SK-N-SH (cell line): ENCODE measurements around the gene FBXO44. TPM values are rescaled to one million over a fixed set of nuclear protein-coding genes. Genes with fewer than 3 reads are reported as not detected.

Experiments
- CTCF ChIA-PET: fragments of 300-600, 350-600 bp; formaldehyde crosslinking; extraction: SDS; loops from one replicate; lab custom pipeline; 2021; lab: Yijun Ruan, JAX
- POLR2A ChIA-PET: fragments of 350-600 bp; sonication (Branson Sonifier 250); formaldehyde crosslinking; extraction: SDS; loops from one replicate; lab custom pipeline; 2020; ENCODE audit warnings: antibody characterized with exemption, inconsistent platforms; lab: Yijun Ruan, JAX
- DNase-seq: peaks from one replicate; pipeline ENCODE4 v3.0.0; 2012
- H2AFZ ChIP-seq: fragments of 200-600 bp; sonication (generic); 2 replicates; pipeline ENCODE4 v1.8.1; 2016; ENCODE audit warnings: antibody characterized with exemption, mild to moderate bottlenecking, low read depth
- H3F3A ChIP-seq: fragments of 200-600 bp; sonication (generic); replicated peaks from 2 replicates; pipeline ENCODE3; 2016; ENCODE audit warnings: antibody characterized with exemption, mild to moderate bottlenecking; ENCODE audit not compliant: insufficient read depth
- H3K27ac ChIP-seq, 2 experiments: fragments of 200-500 bp in 1 of 2; fragments of 200-600 bp in 1 of 2; sonication (Bioruptor generic) in 1 of 2; sonication (generic), shearing (Covaris generic) in 1 of 2; 2 replicates each; pipeline versions ENCODE4 v1.5.1 to v1.6.1; 2014 to 2016; ENCODE audit warnings: low read depth in 2 of 2, inconsistent platforms in 1 of 2, low read length in 1 of 2, mild to moderate bottlenecking in 1 of 2, mixed read lengths in 1 of 2
- H3K27me3 ChIP-seq: fragments of 200-600 bp; sonication (generic), shearing (Covaris generic); 2 replicates; pipeline ENCODE4 v1.6.1; 2016; ENCODE audit warnings: mixed run types; ENCODE audit not compliant: insufficient read depth
- H3K36me3 ChIP-seq, 2 experiments: fragments of 200-500 bp in 1 of 2; fragments of 200-600 bp in 1 of 2; sonication (Bioruptor generic) in 1 of 2; sonication (generic) in 1 of 2; replicated peaks in 1 of 2; 2 replicates each; pipeline versions ENCODE3 to v1.5.1; 2014 to 2016; ENCODE audit warnings: low read length in 1 of 2, mild to moderate bottlenecking in 1 of 2; ENCODE audit not compliant: insufficient read depth in 2 of 2, control insufficient read depth in 1 of 2
- H3K4me1 ChIP-seq, 2 experiments: fragments of 200-500 bp in 1 of 2; fragments of 200-600 bp in 1 of 2; sonication (Bioruptor generic) in 1 of 2; sonication (generic), shearing (Covaris generic) in 1 of 2; 2 replicates each; pipeline versions ENCODE4 v1.5.1 to v1.6.1; 2014 to 2016; ENCODE audit warnings: low read depth in 1 of 2, low read length in 1 of 2, mixed run types in 1 of 2; ENCODE audit not compliant: insufficient read depth in 2 of 2, control insufficient read depth in 1 of 2
- H3K4me2 ChIP-seq: fragments of 200-600 bp; sonication (generic), shearing (Covaris generic); 2 replicates; pipeline ENCODE4 v1.6.1; 2017; ENCODE audit warnings: mixed run types
- H3K4me3 ChIP-seq, 2 experiments: fragments of 200-500 bp in 1 of 2; fragments of 200-600 bp in 1 of 2; sonication (Bioruptor generic) in 1 of 2; sonication (generic), shearing (Covaris generic) in 1 of 2; 2 replicates each; pipeline versions ENCODE4 v1.5.1 to v1.8.1; 2014 to 2016; ENCODE audit warnings: low read depth in 2 of 2, inconsistent platforms in 1 of 2, low read length in 1 of 2, mild to moderate bottlenecking in 1 of 2, mixed read lengths in 1 of 2, moderate library complexity in 1 of 2
- H3K79me2 ChIP-seq: fragments of 200-600 bp; sonication (generic); 2 replicates; pipeline ENCODE4 v1.8.1; 2017; ENCODE audit warnings: mild to moderate bottlenecking; ENCODE audit not compliant: insufficient read depth
- H3K9ac ChIP-seq: fragments of 200-600 bp; sonication (generic); 2 replicates; pipeline ENCODE4 v1.6.1; 2017; ENCODE audit warnings: mixed run types
- H3K9me2 ChIP-seq: fragments of 200-600 bp; sonication (generic); 2 replicates; pipeline ENCODE4 v1.6.1; 2017; ENCODE audit warnings: mixed run types
- H3K9me3 ChIP-seq: fragments of 200-600 bp; sonication (generic); 2 replicates; pipeline ENCODE4 v1.6.1; 2017; ENCODE audit warnings: mixed run types, mild to moderate bottlenecking, moderate library complexity
- H4K20me1 ChIP-seq: fragments of 200-600 bp; sonication (generic); 2 replicates; pipeline ENCODE4 v1.6.1; 2017; ENCODE audit warnings: mild to moderate bottlenecking, mixed run types; ENCODE audit not compliant: insufficient read depth
- ELF1 ChIP-seq: IDR thresholded peaks from 2 replicates; pipeline ENCODE4 v1.4.0; 2012
- FOXJ3 ChIP-seq: sonication (generic); formaldehyde crosslinking; IDR thresholded peaks from 2 replicates; pipeline ENCODE4 v1.5.1; 2020; ENCODE audit warnings: mild to moderate bottlenecking, missing genetic modification reagents
- FOXM1 ChIP-seq: IDR thresholded peaks from 2 replicates; pipeline ENCODE4 v1.4.0; 2012; ENCODE audit warnings: low read depth, mild to moderate bottlenecking
- GABPA ChIP-seq: IDR thresholded peaks from 2 replicates; pipeline ENCODE4 v1.4.0; 2012; ENCODE audit warnings: low read depth, mild to moderate bottlenecking
- JUND ChIP-seq: IDR thresholded peaks from 2 replicates; pipeline ENCODE4 v1.4.0; 2012
- MEF2A ChIP-seq: IDR thresholded peaks from 2 replicates; pipeline ENCODE4 v1.4.0; 2012; ENCODE audit warnings: low read depth, borderline replicate concordance
- MXI1 ChIP-seq: IDR thresholded peaks from 2 replicates; pipeline ENCODE4 v1.6.1; 2012; ENCODE audit warnings: mild to moderate bottlenecking, low read depth, low read length, improper control_type of control experiment
- NRF1 ChIP-seq: IDR thresholded peaks from 2 replicates; pipeline ENCODE4 v1.6.1; 2012; ENCODE audit warnings: low read depth, mild to moderate bottlenecking, low read length
- POLR2AphosphoS5 ChIP-seq: IDR thresholded peaks from 2 replicates; pipeline ENCODE4 v1.6.1; 2012; ENCODE audit warnings: low read depth, low read length
- RCOR1 ChIP-seq: fragments of 150-350 bp; IDR thresholded peaks from 2 replicates; pipeline ENCODE4 v1.6.1; 2017; ENCODE audit warnings: antibody characterized with exemption, low read length
- RFX5 ChIP-seq: IDR thresholded peaks from 2 replicates; pipeline ENCODE4 v1.6.1; 2012; ENCODE audit warnings: mild to moderate bottlenecking, improper control_type of control experiment, low read length
- SIN3A ChIP-seq: IDR thresholded peaks from 2 replicates; pipeline ENCODE4 v1.6.1; 2012; ENCODE audit warnings: low read depth, mild to moderate bottlenecking, low read length, moderate library complexity, borderline replicate concordance
- TAF1 ChIP-seq: IDR thresholded peaks from 2 replicates; pipeline ENCODE4 v1.6.1; 2012; ENCODE audit warnings: low read depth, mild to moderate bottlenecking, low read length, moderate library complexity, borderline replicate concordance
- YY1 ChIP-seq: IDR thresholded peaks from 2 replicates; pipeline ENCODE4 v1.4.0; 2012; ENCODE audit warnings: low read depth, mild to moderate bottlenecking
- WGBS: methylation state at CpG from one replicate; pipeline ENCODE4 v1.1.6; 2017; ENCODE audit warnings: low lambda C conversion rate; 5-methylcytosine and 5-hydroxymethylcytosine counted together
- polyA plus RNA-seq, 3 experiments: library from polyadenylated mRNA; depleted of rRNA; stranded (reverse); fragments of >200 nt; gene quantifications; 2 replicates each; pipeline ENCODE4 v1.2.3, GENCODE V29; 2012
- TF ChIP-seq, protein P1 (sequence below): IDR thresholded peaks from 2 replicates; pipeline ENCODE4 v1.4.0; 2012; ENCODE audit warnings: low read depth, borderline replicate concordance
- TF ChIP-seq, protein P2 (sequence below): IDR thresholded peaks from 2 replicates; pipeline ENCODE4; 2012
- TF ChIP-seq, protein P3 (sequence below): fragments of 150-350 bp; IDR thresholded peaks from 2 replicates; pipeline ENCODE4 v1.6.1; 2017; ENCODE audit warnings: antibody characterized with exemption, low read length, low read depth, borderline replicate concordance

FBXO44 gene
- polyA plus RNA-seq, 1 of the 3 experiments (the other 2 are of a cell fraction): 42.8 TPM

DNA sequence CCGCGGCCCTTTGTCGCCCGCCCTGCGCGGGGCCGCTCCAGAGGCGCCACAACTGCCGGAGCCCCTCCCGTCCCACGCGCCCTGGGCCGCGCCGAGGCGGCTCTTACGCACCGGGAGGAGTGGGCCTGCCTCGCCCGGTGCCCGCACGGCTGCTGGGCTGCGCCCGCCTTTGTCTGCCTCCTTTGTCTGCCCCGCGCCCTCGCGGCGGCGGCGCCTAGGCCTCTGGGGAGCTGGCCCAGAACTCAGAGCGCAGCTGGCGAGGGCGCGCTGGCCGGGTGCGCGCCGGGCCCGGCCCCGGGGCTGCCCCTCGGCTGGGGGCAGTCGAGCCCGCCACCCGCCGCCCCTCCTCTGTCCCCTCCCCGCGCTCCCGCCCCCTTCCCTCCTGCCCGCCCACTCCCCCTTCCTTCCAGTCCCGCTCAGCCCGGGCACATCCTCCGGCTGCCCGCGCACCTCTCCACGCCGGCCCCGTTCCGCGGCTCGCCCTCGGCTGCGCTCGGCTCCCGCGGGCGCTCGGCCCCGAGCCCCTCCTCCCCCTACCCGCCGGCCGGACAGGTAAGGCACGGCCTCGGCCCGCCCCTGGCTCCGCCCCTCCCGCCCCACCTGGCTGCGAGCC is 36.7 kb downstream of the FBXO44 start, which contains the start of gene DRAXIN:
Gene DRAXIN, plus strand, starts transcription at position 409 of the 613 bp plus-strand sequence. CDS start 14,549 bp downstream, outside the sequence.
- H2AFZ ChIP-seq: no peak within 1 kb of the TSS
- H3K4me1 ChIP-seq: peaks cover 6 to 15% of the 10 kb centered on the region in 2 experiments; a peak in 3 of 4 replicates
- no peaks in the 10 kb centered on the region for H3K9me2 ChIP-seq
- ChIA-PET CTCF (interaction anchor here (1.1 to 3.4 kb wide), 9 partner anchors 9 to 115 kb away, joined by 3 to 13 read pairs (median 4); partner anchors contain the start of gene FBXO6), POLR2A (interaction anchor here (1.0 kb wide), 1 partner anchor 37 kb away, joined by 3 read pairs; the partner anchor contains the start of genes FBXO2 and FBXO44)
- H3K27ac ChIP-seq: no peak within 1 kb of the TSS
- peaks cover 14% of the 10 kb centered on the region for H3K27me3 ChIP-seq
- WGBS: 0% methylated on average over 5 of the region's 78 CpGs
- no peaks in the 10 kb centered on the region for H3K36me3 ChIP-seq
- H3F3A ChIP-seq: peaks cover 16% of the 10 kb centered on the region
- no peaks in the 10 kb centered on the region for H3K9me3 ChIP-seq
- H3K4me3 ChIP-seq: peak within 1 kb of the TSS; percentile 40 to 46
- peak within 1 kb of the TSS; percentile 76 for H3K4me2 ChIP-seq
- TF ChIP-seq, protein P1, sequence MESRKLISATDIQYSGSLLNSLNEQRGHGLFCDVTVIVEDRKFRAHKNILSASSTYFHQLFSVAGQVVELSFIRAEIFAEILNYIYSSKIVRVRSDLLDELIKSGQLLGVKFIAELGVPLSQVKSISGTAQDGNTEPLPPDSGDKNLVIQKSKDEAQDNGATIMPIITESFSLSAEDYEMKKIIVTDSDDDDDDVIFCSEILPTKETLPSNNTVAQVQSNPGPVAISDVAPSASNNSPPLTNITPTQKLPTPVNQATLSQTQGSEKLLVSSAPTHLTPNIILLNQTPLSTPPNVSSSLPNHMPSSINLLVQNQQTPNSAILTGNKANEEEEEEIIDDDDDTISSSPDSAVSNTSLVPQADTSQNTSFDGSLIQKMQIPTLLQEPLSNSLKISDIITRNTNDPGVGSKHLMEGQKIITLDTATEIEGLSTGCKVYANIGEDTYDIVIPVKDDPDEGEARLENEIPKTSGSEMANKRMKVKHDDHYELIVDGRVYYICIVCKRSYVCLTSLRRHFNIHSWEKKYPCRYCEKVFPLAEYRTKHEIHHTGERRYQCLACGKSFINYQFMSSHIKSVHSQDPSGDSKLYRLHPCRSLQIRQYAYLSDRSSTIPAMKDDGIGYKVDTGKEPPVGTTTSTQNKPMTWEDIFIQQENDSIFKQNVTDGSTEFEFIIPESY: no peak
- no peak for TF ChIP-seq MEF2A
- no peak for TF ChIP-seq FOXJ3 (CRISPR knock-in tag)
- TF ChIP-seq, protein P2, sequence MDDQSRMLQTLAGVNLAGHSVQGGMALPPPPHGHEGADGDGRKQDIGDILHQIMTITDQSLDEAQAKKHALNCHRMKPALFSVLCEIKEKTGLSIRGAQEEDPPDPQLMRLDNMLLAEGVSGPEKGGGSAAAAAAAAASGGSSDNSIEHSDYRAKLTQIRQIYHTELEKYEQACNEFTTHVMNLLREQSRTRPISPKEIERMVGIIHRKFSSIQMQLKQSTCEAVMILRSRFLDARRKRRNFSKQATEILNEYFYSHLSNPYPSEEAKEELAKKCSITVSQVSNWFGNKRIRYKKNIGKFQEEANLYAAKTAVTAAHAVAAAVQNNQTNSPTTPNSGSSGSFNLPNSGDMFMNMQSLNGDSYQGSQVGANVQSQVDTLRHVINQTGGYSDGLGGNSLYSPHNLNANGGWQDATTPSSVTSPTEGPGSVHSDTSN: no peak
- no peak for TF ChIP-seq MXI1
- TF ChIP-seq, all 33 proteins: peak for 0
- no peaks in the 10 kb centered on the region for H3K79me2 ChIP-seq
- 0 out of 2 replicates have a peak, but pooled peaks cover 5% of the 10 kb centered on the region for H4K20me1 ChIP-seq
- DNase-seq: peak; percentile 93
- peak within 1 kb of the TSS; percentile 28; the same call in 1 of the 2 replicates for H3K9ac ChIP-seq

DNA sequence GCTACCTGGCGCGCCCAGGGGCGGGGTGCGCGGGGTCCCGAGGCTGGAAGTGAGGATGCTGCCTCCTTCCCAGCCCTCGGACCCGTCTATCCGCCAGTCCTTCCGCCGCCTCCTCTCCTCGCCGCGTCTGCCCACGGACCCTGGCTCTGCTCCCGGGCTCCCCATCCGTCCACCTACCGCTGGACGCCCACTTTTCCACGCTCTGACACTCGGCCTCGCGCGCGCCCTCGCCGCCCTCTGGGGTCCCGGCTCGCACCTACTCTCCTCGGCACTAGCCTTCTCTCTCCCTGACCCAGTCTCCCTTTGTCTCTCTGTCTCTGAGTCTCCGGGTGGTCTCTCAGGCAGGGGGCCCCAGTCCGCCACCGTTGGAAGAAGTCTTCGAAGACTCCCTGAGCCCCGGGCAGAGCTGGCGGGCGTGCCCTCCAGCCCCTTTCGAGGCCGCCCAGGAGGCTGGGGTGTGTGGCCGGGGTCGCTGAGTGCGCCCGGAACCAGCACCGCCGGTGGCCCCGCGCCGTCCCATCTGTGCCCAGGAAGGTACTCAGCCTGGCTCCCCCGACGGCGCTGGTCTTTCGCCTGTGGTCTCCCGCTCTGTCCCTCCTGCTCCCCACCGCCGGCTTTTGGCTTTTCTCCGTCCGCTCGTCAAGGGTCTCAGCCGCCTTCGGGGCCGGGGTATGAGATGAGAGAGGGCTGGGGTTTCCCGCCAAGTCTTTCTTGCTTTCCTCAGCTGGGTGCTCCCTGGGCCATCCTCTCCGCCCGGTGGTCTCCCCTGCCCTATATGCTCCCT is 37.4 kb downstream of the FBXO44 start:
- no peak for DNase-seq
- H3K9ac ChIP-seq: no peak overlapping the region
- H3F3A ChIP-seq: peaks cover 16% of the 10 kb centered on the region
- no peak overlapping the region for H3K27ac ChIP-seq
- H4K20me1 ChIP-seq: 0 out of 2 replicates have a peak, but pooled peaks cover 5% of the 10 kb centered on the region
- CTCF ChIA-PET: interaction anchor here (1.0 to 3.4 kb wide), 3 partner anchors 8 to 42 kb away, joined by 3 to 11 read pairs (median 3); no protein-coding TSS in a partner anchor
- WGBS: 54% methylated on average over 36 of the region's 64 CpGs
- POLR2A ChIA-PET: interaction anchor here (1.0 kb wide), 1 partner anchor 37 kb away, joined by 3 read pairs; the partner anchor contains the start of genes FBXO2 and FBXO44
- no peaks in the 10 kb centered on the region for H3K9me3 ChIP-seq
- no peaks in the 10 kb centered on the region for H3K79me2 ChIP-seq
- H3K36me3 ChIP-seq: no peaks in the 10 kb centered on the region
- H3K4me3 ChIP-seq: no peak overlapping the region
- peaks cover 6 to 15% of the 10 kb centered on the region in 2 experiments; a peak in 3 of 4 replicates for H3K4me1 ChIP-seq
- H2AFZ ChIP-seq: no peak overlapping the region
- no peaks in the 10 kb centered on the region for H3K9me2 ChIP-seq
- peaks cover 14% of the 10 kb centered on the region for H3K27me3 ChIP-seq
- H3K4me2 ChIP-seq: peak overlapping the region; percentile 76; the same call in 1 of the 2 replicates
- TF ChIP-seq FOXM1 (no peak), GABPA (no peak), JUND (no peak), POLR2AphosphoS5 (no peak), SIN3A (no peak), RCOR1 (no peak), TAF1 (no peak), NRF1 (no peak), RFX5 (no peak), ELF1 (no peak), YY1 (no peak)
- TF ChIP-seq, protein P1: no peak
- TF ChIP-seq, protein P3, sequence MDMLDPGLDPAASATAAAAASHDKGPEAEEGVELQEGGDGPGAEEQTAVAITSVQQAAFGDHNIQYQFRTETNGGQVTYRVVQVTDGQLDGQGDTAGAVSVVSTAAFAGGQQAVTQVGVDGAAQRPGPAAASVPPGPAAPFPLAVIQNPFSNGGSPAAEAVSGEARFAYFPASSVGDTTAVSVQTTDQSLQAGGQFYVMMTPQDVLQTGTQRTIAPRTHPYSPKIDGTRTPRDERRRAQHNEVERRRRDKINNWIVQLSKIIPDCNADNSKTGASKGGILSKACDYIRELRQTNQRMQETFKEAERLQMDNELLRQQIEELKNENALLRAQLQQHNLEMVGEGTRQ: no peak
